K562 (cell line): ENCODE measurements around the gene SPOCK2. TPM values are rescaled to one million over a fixed set of nuclear protein-coding genes. Genes with fewer than 3 reads are reported as not detected.

Experiments used
- ATAC-seq: fragments of 200-7000 bp; cut with Tn5 transposase; 3 replicates; pipeline ENCODE4 v1.9.1; 2020; ENCODE audit warnings: moderate library complexity
- BruUV-seq: library from RNA; stranded (reverse); fragments of 400-500 nt; replicated peaks from 2 replicates; lab custom pipeline; 2021; lab: Mats Ljungman, UMichigan
- CTCF ChIA-PET: fragments of 300-600 bp; formaldehyde crosslinking; extraction: SDS; loops from one replicate; lab custom pipeline; 2021; ENCODE audit warnings: low intra/inter-chr PET ratio; lab: Yijun Ruan, JAX
- POLR2A ChIA-PET: fragments of 300-600, 350-650 bp; sonication (Branson Sonifier 250); formaldehyde crosslinking; extraction: SDS; loops from one replicate; lab custom pipeline; 2021; ENCODE audit warnings: antibody characterized with exemption, inconsistent platforms; lab: Yijun Ruan, JAX
- DNase-seq, 4 experiments: peaks; one replicate each; pipeline versions ENCODE4 v3.0.0 to v3.0.0-alpha.2; 2011 to 2018; ENCODE audit warnings: low spot score in 3 of 4, mixed read lengths in 3 of 4; ENCODE audit errors: extremely low read depth in 1 of 4
- FAIRE-seq: peaks from 2 replicates; lab custom pipeline; 2011; peaks lifted over from hg19 to GRCh38; lab: Jason Lieb, UNC
- H2AFZ ChIP-seq: 2 replicates; pipeline ENCODE4 v1.6.0; 2011; ENCODE audit warnings: low read depth, low read length, control low read depth, inconsistent platforms
- H3K27ac ChIP-seq: fragments of 200-600 bp; 3 replicates; pipeline ENCODE4 v1.8.0; 2011; ENCODE audit warnings: low read depth, mild to moderate bottlenecking, control low read depth, inconsistent platforms, low read length, moderate library complexity, mixed read lengths; ENCODE audit errors: extremely low read depth
- H3K27me3 ChIP-seq, 2 experiments: fragments of 300-600 bp in 1 of 2; 2 replicates in 1 of 2; 3 replicates in 1 of 2; pipeline versions ENCODE4 v1.6.0 to v1.8.0; 2011; ENCODE audit warnings: inconsistent platforms in 2 of 2, low read length in 2 of 2, mild to moderate bottlenecking in 1 of 2, mixed read lengths in 1 of 2, moderate library complexity in 1 of 2; ENCODE audit not compliant: control insufficient read depth in 2 of 2, insufficient read depth in 2 of 2
- H3K36me3 ChIP-seq: fragments of 300-600 bp; 3 replicates; pipeline ENCODE4 v1.8.0; 2011; ENCODE audit warnings: mild to moderate bottlenecking, low read length, inconsistent platforms; ENCODE audit not compliant: control insufficient read depth, insufficient read depth
- H3K4me1 ChIP-seq, 2 experiments: fragments of 200-600 bp in 1 of 2; replicated peaks in 1 of 2; 2 replicates in 1 of 2; 3 replicates in 1 of 2; pipeline versions ENCODE4 v1.5.1 to v1.8.0; 2011; ENCODE audit warnings: inconsistent platforms in 2 of 2, low read length in 2 of 2, mild to moderate bottlenecking in 1 of 2, mixed read lengths in 1 of 2, moderate library complexity in 1 of 2; ENCODE audit not compliant: control insufficient read depth in 2 of 2, insufficient read depth in 2 of 2
- H3K4me2 ChIP-seq: 2 replicates; pipeline ENCODE4 v1.6.1; 2011; ENCODE audit warnings: low read length, control low read depth, inconsistent platforms, mixed read lengths; ENCODE audit not compliant: insufficient read depth
- H3K4me3 ChIP-seq: fragments of 200-600 bp; sonication (generic), shearing (Covaris generic); 2 replicates; pipeline ENCODE4 v1.5.1; 2016; ENCODE audit warnings: control low read depth, inconsistent platforms
- H3K79me2 ChIP-seq: fragments of 200-600 bp; 3 replicates; pipeline ENCODE4 v1.8.0; 2011; ENCODE audit warnings: low read length, inconsistent platforms; ENCODE audit not compliant: control insufficient read depth, insufficient read depth
- H3K9ac ChIP-seq, 2 experiments: 2 replicates each; pipeline versions ENCODE4 v1.6.0 to v1.6.1; 2011; ENCODE audit warnings: low read depth in 2 of 2, low read length in 2 of 2, control low read depth in 1 of 2, inconsistent platforms in 1 of 2, mild to moderate bottlenecking in 1 of 2, mixed read lengths in 1 of 2; ENCODE audit not compliant: insufficient read depth in 1 of 2
- H3K9me1 ChIP-seq: one replicate; pipeline ENCODE4 v1.6.0; 2011; ENCODE audit warnings: inconsistent platforms, mild to moderate bottlenecking, low read length, moderate library complexity; ENCODE audit not compliant: control insufficient read depth, insufficient read depth
- H3K9me3 ChIP-seq: replicated peaks from 2 replicates; pipeline ENCODE4 v1.5.1; 2011; ENCODE audit warnings: low read depth, low read length, inconsistent platforms; ENCODE audit not compliant: control insufficient read depth, insufficient read depth
- H4K20me1 ChIP-seq: replicated peaks from 2 replicates; pipeline ENCODE4 v1.6.1; 2011; ENCODE audit warnings: low read length, inconsistent platforms, mixed read lengths; ENCODE audit not compliant: control insufficient read depth, insufficient read depth
- DDX20 ChIP-seq: fragments of 450-650 bp; IDR thresholded peaks from 2 replicates; pipeline ENCODE4 v1.6.1; 2016; ENCODE audit warnings: missing genetic modification characterization, low read depth, mild to moderate bottlenecking, missing compliant biosample characterization, moderate library complexity
- ESRRA ChIP-seq: fragments of 450-650 bp; IDR thresholded peaks from 2 replicates; pipeline ENCODE4 v1.6.1; 2014; ENCODE audit warnings: low read depth, mild to moderate bottlenecking, moderate library complexity, borderline replicate concordance
- ETS2 ChIP-seq: IDR thresholded peaks from 2 replicates; pipeline ENCODE4 v1.6.1; 2016; ENCODE audit warnings: borderline replicate concordance, missing genetic modification characterization, mild to moderate bottlenecking, moderate library complexity, missing compliant biosample characterization; ENCODE audit not compliant: poor library complexity, severe bottlenecking
- ETV6 ChIP-seq, 3 experiments: fragments of 150-350 bp in 1 of 3; sonication (generic) in 1 of 3; formaldehyde crosslinking in 1 of 3; IDR thresholded peaks; 2 replicates each; pipeline versions ENCODE4 v1.6.1 to v1.8.0; 2014 to 2022; ENCODE audit warnings: borderline replicate concordance in 2 of 3, low read depth in 2 of 3, antibody characterized with exemption in 1 of 3, low read length in 1 of 3, mild to moderate bottlenecking in 1 of 3, missing genetic modification reagents in 1 of 3
- HEY1 ChIP-seq: fragments of 250-450 bp; sonication (Bioruptor Pico); IDR thresholded peaks from 2 replicates; pipeline ENCODE4 v1.5.0; 2020; ENCODE audit warnings: mild to moderate bottlenecking, moderate library complexity, borderline replicate concordance
- KLF13 ChIP-seq: fragments of 450-650 bp; IDR thresholded peaks from 2 replicates; pipeline ENCODE4 v1.6.1; 2016; ENCODE audit warnings: missing genetic modification characterization, low read depth, mild to moderate bottlenecking, missing compliant biosample characterization, moderate library complexity, borderline replicate concordance
- MYNN ChIP-seq, 2 experiments: sonication (generic); formaldehyde crosslinking in 1 of 2; IDR thresholded peaks; 2 replicates each; pipeline versions ENCODE4 v1.5.0 to v1.6.1; 2016 to 2020; ENCODE audit warnings: antibody characterized with exemption in 1 of 2, missing genetic modification reagents in 1 of 2
- SIN3B ChIP-seq: fragments of 450-650 bp; IDR thresholded peaks from 2 replicates; pipeline ENCODE4 v1.6.1; 2017; ENCODE audit warnings: low read depth, mild to moderate bottlenecking, moderate library complexity
- SMAD1 ChIP-seq: fragments of 150-350 bp; IDR thresholded peaks from 2 replicates; pipeline ENCODE4 v1.6.1; 2014; ENCODE audit warnings: low read length, low read depth; ENCODE audit not compliant: partially characterized antibody
- ZBTB7A ChIP-seq: IDR thresholded peaks from 2 replicates; pipeline ENCODE4 v1.6.1; 2011; ENCODE audit warnings: low read depth, mild to moderate bottlenecking, low read length, moderate library complexity, borderline replicate concordance; ENCODE audit not compliant: control insufficient read depth
- ZNF23 ChIP-seq: fragments of 250-450 bp; sonication (Bioruptor Pico); IDR thresholded peaks from 2 replicates; pipeline ENCODE4 v1.4.0; 2020; ENCODE audit warnings: mild to moderate bottlenecking
- ZNF24 ChIP-seq: fragments of 450-650 bp; IDR thresholded peaks from 2 replicates; pipeline ENCODE4 v1.6.1; 2016
- ZNF79 ChIP-seq: fragments of 250-450 bp; sonication (Bioruptor Pico); IDR thresholded peaks from 2 replicates; pipeline ENCODE4 v1.4.0; 2020; ENCODE audit warnings: low read depth, mild to moderate bottlenecking, moderate library complexity
- WGBS: fragments of 100-300 bp; shearing (Covaris generic); methylation state at CpG from one replicate; pipeline ENCODE4 v1.1.6; 2016; ENCODE audit warnings: low coverage, mixed read lengths; ENCODE audit not compliant: insufficient coverage; ENCODE audit errors: missing lambda C conversion rate; 5-methylcytosine and 5-hydroxymethylcytosine counted together
- in situ Hi-C: fragments of 300-500 bp; cut with MboI; formaldehyde crosslinking; loops from 4 replicates; pipeline ENCODE4 v1.15.0; 2018; ENCODE audit warnings: inconsistent platforms, mixed read lengths
- intact Hi-C: fragments of 100-400 bp; cut with micrococcal nuclease; formaldehyde crosslinking; loops from 2 replicates; pipeline ENCODE4 v1.14.2; 2022
- polyA plus RNA-seq, 8 experiments: library from polyadenylated mRNA; depleted of rRNA in 4 of 8; stranded (reverse) in 5 of 8; unstranded in 3 of 8; fragments of >200 nt; fragmentation: Nextera tagmentation in 2 of 8; fragmentation: Illumina TruSeq in 1 of 8; extraction: Ambion mirVana in 2 of 8; extraction: Trizol in 1 of 8; gene quantifications; 2 replicates each; pipeline versions ENCODE4 v1.2.1 to v1.2.3, GENCODE V29; 2011 to 2014; ENCODE audit warnings: inconsistent platforms in 1 of 8, missing spikeins in 1 of 8
- total RNA-seq, 7 experiments: library from RNA; depleted of rRNA in 6 of 7; stranded (reverse); fragments of >200 nt in 6 of 7; fragmentation: Illumina TruSeq in 2 of 7; extraction: Trizol in 2 of 7; gene quantifications; 2 replicates each; pipeline versions ENCODE4 v1.2.1 to v1.2.3, GENCODE V29; 2011 to 2021; ENCODE audit warnings: low replicate concordance in 1 of 7
- TF ChIP-seq, protein P1 (sequence below), 2 experiments: fragments of 450-650 bp; conservative IDR thresholded peaks; 2 replicates each; pipeline ENCODE4 v1.6.1; 2017; ENCODE audit warnings: mild to moderate bottlenecking in 2 of 2, moderate library complexity in 2 of 2

Gene SPOCK2
- total and polyA plus RNA-seq, 9 of the 15 experiments (the other 6 are each of a cell fraction or from before 2014, with no cell fraction given): 0.04 to 0.86 (median 0.11) TPM; not detected in 2

- no peak for TF ChIP-seq KLF13 (tag)
- no peak for TF ChIP-seq HEY1 (CRISPR knock-in tag)
- no peak for TF ChIP-seq SMAD1
- no peak for TF ChIP-seq SIN3B
- TF ChIP-seq, protein P1, sequence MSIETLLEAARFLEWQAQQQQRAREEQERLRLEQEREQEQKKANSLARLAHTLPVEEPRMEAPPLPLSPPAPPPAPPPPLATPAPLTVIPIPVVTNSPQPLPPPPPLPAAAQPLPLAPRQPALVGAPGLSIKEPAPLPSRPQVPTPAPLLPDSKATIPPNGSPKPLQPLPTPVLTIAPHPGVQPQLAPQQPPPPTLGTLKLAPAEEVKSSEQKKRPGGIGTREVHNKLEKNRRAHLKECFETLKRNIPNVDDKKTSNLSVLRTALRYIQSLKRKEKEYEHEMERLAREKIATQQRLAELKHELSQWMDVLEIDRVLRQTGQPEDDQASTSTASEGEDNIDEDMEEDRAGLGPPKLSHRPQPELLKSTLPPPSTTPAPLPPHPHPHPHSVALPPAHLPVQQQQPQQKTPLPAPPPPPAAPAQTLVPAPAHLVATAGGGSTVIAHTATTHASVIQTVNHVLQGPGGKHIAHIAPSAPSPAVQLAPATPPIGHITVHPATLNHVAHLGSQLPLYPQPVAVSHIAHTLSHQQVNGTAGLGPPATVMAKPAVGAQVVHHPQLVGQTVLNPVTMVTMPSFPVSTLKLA (conservative IDR thresholded peaks at IDR 0.05): no peak
Observed at GRCh38 chr10:72109636-72110157, 21.3 kb upstream of the SPOCK2 start (continued).

DNA sequence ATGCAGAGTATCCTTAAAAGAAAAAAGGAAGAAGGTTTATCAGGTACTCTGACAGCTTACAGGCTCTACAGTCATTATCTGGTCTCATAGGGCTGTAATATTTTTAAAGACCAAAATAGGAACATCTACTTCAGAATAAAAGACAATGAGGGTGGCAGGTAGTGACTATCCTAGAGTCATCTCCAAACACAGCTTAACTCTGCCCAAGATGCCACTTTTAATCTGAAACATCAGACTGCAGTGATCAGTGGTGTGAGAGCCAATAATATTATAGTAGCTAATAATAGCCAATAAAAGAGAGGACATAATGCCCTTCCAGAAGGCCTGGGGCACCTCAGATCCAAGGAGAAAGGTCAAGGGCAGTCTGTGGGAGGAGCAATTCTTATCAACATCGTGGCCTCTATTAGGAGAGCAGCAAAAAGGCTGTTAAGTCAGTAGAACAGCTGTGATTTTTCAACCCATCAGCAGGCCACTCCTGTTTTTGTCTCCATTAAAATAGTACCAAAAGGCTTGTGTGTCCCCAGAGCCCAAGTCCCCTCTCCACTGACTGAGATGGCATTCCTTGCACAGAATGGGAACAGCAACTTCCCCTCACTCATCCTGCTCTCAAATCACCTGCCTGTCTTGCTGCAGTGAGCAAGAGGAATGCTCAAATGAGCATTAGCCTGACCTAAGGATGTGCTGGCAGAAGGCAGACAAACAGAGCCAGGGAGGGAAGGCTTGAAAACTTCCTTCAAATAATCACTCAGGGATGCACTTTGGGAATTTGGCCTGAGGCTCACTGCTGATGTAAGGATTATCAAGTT, 20.7 kb upstream of the SPOCK2 start:
- no peak overlapping the region for H2AFZ ChIP-seq
- H3K79me2 ChIP-seq: no peaks in the 10 kb centered on the region
- intact Hi-C loops: no loop called here
- no peak overlapping the region for H3K27ac ChIP-seq
- H3K4me3 ChIP-seq: no peak overlapping the region
- no peak overlapping the region for H3K4me2 ChIP-seq
- H3K9me3 ChIP-seq: no peaks in the 10 kb centered on the region
- no peak for FAIRE-seq
- H3K27me3 ChIP-seq: no peaks in the 10 kb centered on the region
- in situ Hi-C loops: no loop called here
- CTCF ChIA-PET: no interaction called here
- H3K4me1 ChIP-seq: no peaks in the 10 kb centered on the region
- whole genome bisulfite sequencing: 4% methylated on average over 1 of the region's 1 CpG
- H3K36me3 ChIP-seq: no peaks in the 10 kb centered on the region
- no peaks in the 10 kb centered on the region for H4K20me1 ChIP-seq
- peak; percentile 49; the same call in 1 of the 2 replicates for TF ChIP-seq ESRRA
- TF ChIP-seq ZBTB7A: no peak
- TF ChIP-seq ZNF79 (CRISPR knock-in tag): no peak
- TF ChIP-seq ZNF23 (CRISPR knock-in tag): no peak
- TF ChIP-seq ETS2 (tag): no peak
- TF ChIP-seq ZNF24: no peak
- no peak for TF ChIP-seq ETV6 (IDR thresholded peaks at IDR 0.05; ENCODE audit: borderline replicate concordance in 1 of 2, low read depth in 2 of 2, low read length in 1 of 2)
- no peak for TF ChIP-seq ETV6 (CRISPR knock-in tag; IDR thresholded peaks at IDR 0.05; ENCODE audit: borderline replicate concordance)
- no peak for TF ChIP-seq DDX20
- peak; percentile 84 for TF ChIP-seq MYNN (IDR thresholded peaks at IDR 0.05)
- TF ChIP-seq MYNN (CRISPR knock-in tag; IDR thresholded peaks at IDR 0.05): no peak
- TF ChIP-seq, all 486 proteins: peak for 2
- DNase-seq (no peak), ATAC-seq (no peak)
- no peaks in the 10 kb centered on the region for H3K9me1 ChIP-seq
- no TSS peak for BruUV-seq
- POLR2A ChIA-PET: interaction anchor here (0.7 to 1.2 kb wide), 8 partner anchors 10 to 213 kb away, joined by 3 to 10 read pairs (median 4); partner anchors contain the start of gene DDIT4
- no peak overlapping the region for H3K9ac ChIP-seq
